GM13977 (cell line): Measurements from ENCODE around the gene CCDC142.
"Not testable (repeated sequence)": the region's sequence is repeated elsewhere in the genome, so short reads cannot be mapped to it uniquely, and the experiment has no call there.

ENCODE experiments used
- DNase-seq: peaks from one replicate; pipeline ENCODE4 v3.0.0; 2012; ENCODE audit warnings: low spot score
- in situ Hi-C: fragments of 300-500 bp; cut with MboI; formaldehyde crosslinking; loops from one replicate; pipeline ENCODE4 v1.12.0; 2022; ENCODE audit warnings: low sequenced_read_pairs, low pct_unique_long_range_greater_than_20kb, mixed read lengths, inconsistent platforms; ENCODE audit not compliant: unreplicated experiment
- TF ChIP-seq, protein P1 (sequence below): IDR thresholded peaks from 2 replicates; pipeline ENCODE4 v1.5.1; 2012; ENCODE audit warnings: mild to moderate bottlenecking, control low read depth; ENCODE audit not compliant: insufficient read depth; ENCODE audit errors: extremely low read depth, missing control alignments

Gene CCDC142

DNA sequence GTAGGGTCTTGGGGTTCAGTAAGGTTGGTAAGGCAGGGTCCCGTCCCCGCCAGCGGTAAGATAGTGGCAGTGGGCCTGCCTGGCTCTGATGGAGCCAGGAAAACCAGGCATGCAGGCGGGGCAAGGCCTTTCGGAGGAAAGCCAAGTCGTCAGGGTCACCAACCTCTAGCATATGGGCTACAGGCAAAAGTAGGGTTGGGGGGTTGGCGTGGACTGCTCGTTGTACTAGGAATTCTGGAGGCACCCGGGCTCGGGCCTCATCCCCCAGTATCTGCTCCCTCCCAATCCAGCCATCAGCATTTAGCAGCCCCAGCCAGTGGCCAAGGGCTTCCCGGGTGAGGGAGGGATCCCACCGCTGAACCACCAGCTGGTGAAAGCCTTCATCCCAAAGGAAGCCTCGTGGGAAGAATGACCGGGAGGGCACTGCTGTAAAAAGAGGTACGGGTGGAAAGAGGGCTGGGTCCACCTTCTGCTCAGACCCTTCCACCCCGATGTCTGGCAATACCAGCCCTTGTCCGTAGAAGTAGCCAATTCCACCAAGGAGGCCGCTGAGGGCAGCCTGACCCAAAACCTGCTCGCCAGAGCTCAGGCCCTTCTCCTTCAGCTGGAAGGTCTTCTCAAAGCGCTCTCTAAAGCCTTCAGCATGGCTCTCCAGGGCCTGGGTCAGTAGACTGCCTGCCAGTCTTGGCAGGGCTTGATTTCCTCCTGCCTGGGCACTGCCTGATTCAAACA lies 20.6 kb downstream of the CCDC142 start:
- in situ Hi-C loops, result no loop called here
- no peak for DNase-seq
- TF ChIP-seq, protein P1, sequence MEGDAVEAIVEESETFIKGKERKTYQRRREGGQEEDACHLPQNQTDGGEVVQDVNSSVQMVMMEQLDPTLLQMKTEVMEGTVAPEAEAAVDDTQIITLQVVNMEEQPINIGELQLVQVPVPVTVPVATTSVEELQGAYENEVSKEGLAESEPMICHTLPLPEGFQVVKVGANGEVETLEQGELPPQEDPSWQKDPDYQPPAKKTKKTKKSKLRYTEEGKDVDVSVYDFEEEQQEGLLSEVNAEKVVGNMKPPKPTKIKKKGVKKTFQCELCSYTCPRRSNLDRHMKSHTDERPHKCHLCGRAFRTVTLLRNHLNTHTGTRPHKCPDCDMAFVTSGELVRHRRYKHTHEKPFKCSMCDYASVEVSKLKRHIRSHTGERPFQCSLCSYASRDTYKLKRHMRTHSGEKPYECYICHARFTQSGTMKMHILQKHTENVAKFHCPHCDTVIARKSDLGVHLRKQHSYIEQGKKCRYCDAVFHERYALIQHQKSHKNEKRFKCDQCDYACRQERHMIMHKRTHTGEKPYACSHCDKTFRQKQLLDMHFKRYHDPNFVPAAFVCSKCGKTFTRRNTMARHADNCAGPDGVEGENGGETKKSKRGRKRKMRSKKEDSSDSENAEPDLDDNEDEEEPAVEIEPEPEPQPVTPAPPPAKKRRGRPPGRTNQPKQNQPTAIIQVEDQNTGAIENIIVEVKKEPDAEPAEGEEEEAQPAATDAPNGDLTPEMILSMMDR, result no peak

DNA sequence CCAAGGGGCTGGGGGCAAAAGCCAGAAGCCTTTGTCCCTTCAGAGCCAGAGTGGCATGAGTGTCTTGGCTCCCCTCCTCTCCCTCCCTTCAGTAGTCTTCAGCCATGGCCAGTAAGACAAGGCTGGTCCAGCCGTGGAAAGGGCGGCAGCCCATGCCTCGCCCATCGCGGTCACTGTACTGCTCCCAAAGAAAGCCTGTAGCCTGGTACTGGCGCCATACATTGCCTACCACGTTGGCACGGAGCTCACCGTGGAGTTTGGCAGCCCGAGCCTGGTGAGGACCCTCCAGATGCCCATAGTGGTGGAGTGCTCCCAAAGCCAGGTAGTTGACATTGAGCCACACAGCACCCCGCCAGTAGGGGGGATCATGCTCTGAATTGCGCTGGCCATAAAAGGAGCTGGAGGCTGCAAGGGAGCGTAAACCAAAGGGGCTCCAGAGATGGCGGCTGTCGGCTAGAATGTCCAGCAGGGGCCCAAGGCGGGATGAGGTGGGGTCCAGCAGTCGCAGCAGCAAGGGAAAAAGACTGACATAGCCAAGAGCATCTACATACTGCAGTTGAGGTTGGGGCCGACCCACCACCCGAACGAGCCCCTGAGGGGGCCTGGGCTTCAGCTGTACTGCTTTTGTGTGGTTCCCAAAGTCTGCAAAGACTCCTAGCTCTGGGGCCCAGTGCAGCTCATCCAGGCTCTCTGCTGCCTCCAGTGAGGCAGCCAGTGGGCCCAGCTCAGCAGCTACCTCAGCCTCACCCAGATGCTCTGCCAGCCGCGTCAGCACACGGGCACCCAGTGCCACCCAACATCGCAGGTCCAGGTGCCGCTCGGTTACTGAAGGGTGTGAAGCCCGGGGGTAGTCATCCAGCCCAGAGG lies 21.4 kb downstream of the CCDC142 start:
- in situ Hi-C loops, result no loop called here
- TF ChIP-seq, protein P1, result peak; percentile 33
- DNase-seq, result no peak

DNA sequence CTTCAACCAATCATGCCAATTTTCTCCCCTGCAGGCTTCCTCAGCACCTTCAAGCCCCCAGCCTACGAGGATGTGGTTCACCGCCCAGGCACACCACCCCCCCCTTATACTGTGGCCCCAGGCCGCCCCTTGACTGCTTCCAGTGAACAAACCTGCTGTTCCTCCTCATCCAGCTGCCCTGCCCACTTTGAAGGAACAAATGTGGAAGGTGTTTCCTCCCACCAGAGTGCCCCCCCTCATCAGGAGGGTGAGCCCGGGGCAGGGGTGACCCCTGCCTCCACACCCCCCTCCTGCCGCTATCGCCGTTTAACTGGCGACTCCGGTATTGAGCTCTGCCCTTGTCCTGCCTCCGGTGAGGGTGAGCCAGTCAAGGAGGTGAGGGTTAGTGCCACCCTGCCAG lies 22.6 kb downstream of the CCDC142 start:
- DNase-seq, in situ Hi-C loops: not testable (repeated sequence)

DNA sequence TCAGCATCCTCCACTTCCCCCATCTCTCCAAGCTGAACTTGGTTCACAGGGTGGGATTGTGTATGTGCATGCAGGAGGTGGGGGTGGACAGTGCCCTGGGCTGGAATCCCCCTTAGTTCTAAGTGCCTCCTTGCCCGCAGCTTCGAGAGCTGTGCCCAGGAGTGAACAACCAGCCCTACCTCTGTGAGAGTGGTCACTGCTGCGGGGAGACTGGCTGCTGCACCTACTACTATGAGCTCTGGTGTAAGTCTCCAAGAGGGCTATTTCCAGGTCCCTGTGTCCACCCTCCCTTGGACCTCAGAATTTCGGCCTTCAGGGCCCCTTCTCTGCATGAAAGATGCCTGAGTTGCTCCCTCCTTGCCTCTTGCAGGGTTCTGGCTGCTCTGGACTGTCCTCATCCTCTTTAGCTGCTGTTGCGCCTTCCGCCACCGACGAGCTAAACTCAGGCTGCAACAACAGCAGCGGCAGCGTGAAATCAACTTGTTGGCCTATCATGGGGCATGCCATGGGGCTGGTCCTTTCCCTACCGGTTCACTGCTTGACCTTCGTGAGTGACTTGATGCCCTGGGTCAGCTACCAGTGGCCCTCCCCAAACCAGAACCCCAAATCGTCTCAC lies 23.2 kb downstream of the CCDC142 start:
- in situ Hi-C loops, DNase-seq: not testable (repeated sequence)

DNA sequence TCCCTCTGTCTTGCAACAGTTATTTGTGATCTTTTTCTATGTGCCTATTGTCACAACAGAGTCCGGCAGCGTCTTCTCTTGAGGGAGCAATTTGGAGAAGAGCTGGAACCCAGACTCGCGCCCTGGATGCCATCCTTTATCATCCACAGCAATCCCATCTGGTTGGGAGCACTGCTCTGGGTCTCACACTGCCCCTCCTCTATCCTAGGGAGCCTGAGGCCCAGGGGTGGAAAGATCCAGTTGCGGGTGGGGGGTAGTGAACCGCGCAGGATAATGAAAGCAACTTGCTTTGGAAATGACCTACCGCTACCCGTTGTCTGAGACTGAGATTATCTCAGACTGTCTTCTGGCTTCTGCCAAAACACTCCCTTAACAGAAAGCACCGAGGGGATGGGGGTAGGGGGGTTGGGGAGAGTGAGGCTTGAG lies 23.8 kb downstream of the CCDC142 start:
- TF ChIP-seq, protein P1, result no peak
- in situ Hi-C loops, result no loop called here
- no peak for DNase-seq

DNA sequence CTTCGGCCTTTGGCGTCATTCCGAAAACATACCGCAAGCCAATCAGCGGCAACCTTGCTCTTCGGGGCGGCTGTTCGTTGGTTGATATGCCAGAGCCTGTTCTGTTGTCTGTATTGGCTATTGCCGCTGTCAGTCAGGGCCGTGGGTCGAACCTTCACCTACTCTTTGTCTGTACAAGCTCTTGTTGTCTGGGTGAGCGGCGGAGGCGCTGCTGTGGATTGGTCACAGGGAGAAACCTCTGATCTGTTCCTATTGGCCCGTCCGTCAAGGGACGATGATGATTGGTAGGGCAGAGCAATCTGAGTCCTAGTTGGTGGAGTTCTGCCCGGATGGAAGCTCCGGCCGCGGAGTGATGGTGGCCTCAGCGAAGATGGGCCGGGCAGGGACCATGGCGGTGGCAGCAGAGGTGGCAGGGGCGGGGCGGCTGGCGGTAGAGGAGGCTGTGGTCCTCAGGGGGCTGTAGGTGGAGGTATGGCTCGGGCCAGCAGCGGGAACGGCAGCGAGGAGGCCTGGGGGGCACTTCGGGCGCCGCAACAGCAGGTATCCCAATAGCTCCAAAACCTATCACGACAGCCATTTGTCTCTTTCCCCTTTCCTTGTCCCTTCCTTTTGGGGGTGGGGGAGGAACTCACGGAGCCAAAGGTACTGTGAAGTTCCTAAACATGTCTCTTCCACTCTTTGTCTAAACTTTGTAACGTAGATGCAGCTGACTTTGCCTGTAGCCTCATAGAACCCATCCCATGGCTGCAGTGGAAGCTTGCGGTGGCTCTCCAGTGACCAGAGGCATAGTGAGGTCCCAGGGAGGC lies 24.5 kb downstream of the CCDC142 start, which contains the start of gene WBP1:
WBP1 (plus strand) TSS at position 307 of the 806 bp plus-strand sequence; CDS start at position 472, 165 bp downstream.
- TF ChIP-seq, protein P1, result no peak
- peak; percentile 97 for DNase-seq
- in situ Hi-C loops, result no loop called here

DNA sequence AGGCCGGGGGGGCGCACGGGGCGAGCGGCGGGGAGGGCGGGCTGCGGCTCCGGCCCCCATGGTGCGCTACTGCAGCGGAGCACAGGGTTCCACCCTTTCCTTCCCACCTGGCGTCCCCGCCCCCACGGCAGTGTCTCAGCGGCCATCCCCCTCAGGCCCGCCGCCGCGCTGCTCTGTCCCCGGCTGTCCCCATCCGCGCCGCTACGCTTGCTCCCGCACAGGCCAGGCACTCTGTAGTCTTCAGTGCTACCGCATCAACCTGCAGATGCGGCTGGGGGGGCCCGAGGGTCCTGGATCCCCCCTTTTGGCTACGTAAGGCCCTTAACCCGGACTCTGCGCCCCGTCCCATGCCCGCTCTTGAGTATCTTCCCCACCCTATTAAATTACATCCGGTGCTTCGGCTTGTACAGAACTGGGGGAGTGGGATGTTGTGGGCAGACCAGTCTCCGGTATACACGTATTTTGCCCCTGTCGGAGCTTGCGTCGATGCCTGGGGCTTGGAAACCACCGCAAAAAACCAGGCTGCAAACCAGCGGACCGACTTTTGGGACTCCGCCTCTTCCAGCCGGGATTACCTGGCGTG lies 25.2 kb downstream of the CCDC142 start:
- TF ChIP-seq, protein P1, result no peak
- in situ Hi-C loops, result no loop called here
- DNase-seq, result peak; percentile 82
